DND-41 (cell line): ENCODE results near the gene TBCD.

ENCODE experiments used
- ATAC-seq: fragments of 200-7000 bp; cut with Tn5 transposase; 3 replicates; pipeline ENCODE4 v1.9.1; 2021; ENCODE audit warnings: low read depth; ENCODE audit not compliant: insufficient read depth
- DNase-seq: peaks from one replicate; pipeline ENCODE4 v3.0.0-alpha.2; 2020
- H2AFZ ChIP-seq: 2 replicates; pipeline ENCODE4 v1.6.0; 2012; ENCODE audit warnings: low read depth, low read length
- H3K27ac ChIP-seq: 2 replicates; pipeline ENCODE4 v1.5.1; 2012; ENCODE audit warnings: low read length, inconsistent platforms
- H3K27me3 ChIP-seq: fragments of 200-600 bp; sonication (generic); 2 replicates; pipeline ENCODE4 v1.6.0; 2012; ENCODE audit warnings: low read length, mild to moderate bottlenecking, inconsistent platforms; ENCODE audit not compliant: insufficient read depth, poor library complexity
- H3K36me3 ChIP-seq: 2 replicates; pipeline ENCODE4 v1.5.1; 2012; ENCODE audit warnings: low read length, inconsistent platforms; ENCODE audit not compliant: insufficient read depth
- H3K4me1 ChIP-seq: 2 replicates; pipeline ENCODE4 v1.5.1; 2012; ENCODE audit warnings: mild to moderate bottlenecking, low read length; ENCODE audit not compliant: insufficient read depth
- H3K4me2 ChIP-seq: 2 replicates; pipeline ENCODE4 v1.6.0; 2012; ENCODE audit warnings: mild to moderate bottlenecking, moderate library complexity, low read length, inconsistent platforms; ENCODE audit not compliant: insufficient read depth
- H3K4me3 ChIP-seq, 2 experiments: fragments of 200-600 bp in 1 of 2; shearing (Covaris generic) in 1 of 2; 2 replicates each; pipeline ENCODE4 v1.5.1; 2012 to 2016; ENCODE audit warnings: inconsistent platforms in 2 of 2, low read length in 2 of 2, mild to moderate bottlenecking in 2 of 2, low read depth in 1 of 2, moderate library complexity in 1 of 2
- H3K79me2 ChIP-seq: 2 replicates; pipeline ENCODE4 v1.6.0; 2012; ENCODE audit warnings: low read length, inconsistent platforms; ENCODE audit not compliant: insufficient read depth
- H3K9ac ChIP-seq: 2 replicates; pipeline ENCODE4 v1.6.0; 2012; ENCODE audit warnings: low read depth, mild to moderate bottlenecking, inconsistent platforms, low read length, moderate library complexity
- H3K9me3 ChIP-seq: 2 replicates; pipeline ENCODE4 v1.5.1; 2012; ENCODE audit warnings: low read length, moderate library complexity, mild to moderate bottlenecking, inconsistent platforms; ENCODE audit not compliant: insufficient read depth, severe bottlenecking
- H4K20me1 ChIP-seq: 2 replicates; pipeline ENCODE4 v1.6.0; 2012; ENCODE audit warnings: low read length; ENCODE audit not compliant: insufficient read depth
- CTCF ChIP-seq: IDR thresholded peaks from 2 replicates; pipeline ENCODE4 v1.5.1; 2012; ENCODE audit warnings: borderline replicate concordance, low read length, moderate library complexity, mild to moderate bottlenecking; ENCODE audit not compliant: poor library complexity, severe bottlenecking; ENCODE audit errors: extremely low read depth
- EZH2 ChIP-seq: IDR thresholded peaks from 3 replicates; pipeline ENCODE4 v1.6.1; 2012; ENCODE audit warnings: borderline replicate concordance, low read depth, mild to moderate bottlenecking, moderate library complexity, low read length, inconsistent platforms; ENCODE audit not compliant: severe bottlenecking

Gene TBCD

GRCh38 chr17:82831041-82831817 is 79.4 kb downstream of the TBCD start:
- no peaks in the 10 kb centered on the region for H3K27me3 ChIP-seq
- DNase-seq, result no peak
- peak overlapping the region; percentile 11 for H3K27ac ChIP-seq
- no peak overlapping the region for H3K9ac ChIP-seq
- no peak overlapping the region for H3K4me2 ChIP-seq
- no peak overlapping the region for H3K4me3 ChIP-seq
- H3K4me1 ChIP-seq, result no peaks in the 10 kb centered on the region
- H2AFZ ChIP-seq, result no peak overlapping the region
- H3K36me3 ChIP-seq, result peaks cover 59% of the 10 kb centered on the region
- H3K9me3 ChIP-seq, result no peaks in the 10 kb centered on the region
- peaks cover 4% of the 10 kb centered on the region; the same call in 1 of the 2 replicates for H4K20me1 ChIP-seq
- TF ChIP-seq CTCF (peak; percentile 3), EZH2 (no peak)
- H3K79me2 ChIP-seq, result peaks cover 22% of the 10 kb centered on the region; the same call in 1 of the 2 replicates
- ATAC-seq, result no peak

- H2AFZ ChIP-seq, result no peak overlapping the region
- no peaks in the 10 kb centered on the region for H3K9me3 ChIP-seq
- peaks cover 4% of the 10 kb centered on the region; the same call in 1 of the 2 replicates for H4K20me1 ChIP-seq
- no peak for DNase-seq
- H3K9ac ChIP-seq, result no peak overlapping the region
- H3K27ac ChIP-seq, result peak overlapping the region; percentile 11; the same call in 1 of the 2 replicates
- no peak overlapping the region for H3K4me2 ChIP-seq
- H3K27me3 ChIP-seq, result no peaks in the 10 kb centered on the region
- H3K36me3 ChIP-seq, result peaks cover 63% of the 10 kb centered on the region
- peaks cover 22% of the 10 kb centered on the region; the same call in 1 of the 2 replicates for H3K79me2 ChIP-seq
- TF ChIP-seq CTCF, result no peak
- no peak for TF ChIP-seq EZH2
- no peak overlapping the region for H3K4me3 ChIP-seq
- no peaks in the 10 kb centered on the region for H3K4me1 ChIP-seq
- no peak for ATAC-seq
Measured at GRCh38 chr17:82831818-82832200, 79.9 kb downstream of the TBCD start.

- H3K36me3 ChIP-seq, result peaks cover 61% of the 10 kb centered on the region
Measured at GRCh38 chr17:82832411-82832810, 80.5 kb downstream of the TBCD start.

More at GRCh38 chr17:82832411-82832810, 80.5 kb downstream of the TBCD start:
- DNase-seq, result peak; percentile 29
- no peak overlapping the region; the same call in 1 of the 2 replicates for H3K27ac ChIP-seq
- H3K9me3 ChIP-seq, result no peaks in the 10 kb centered on the region
- no peaks in the 10 kb centered on the region for H3K4me1 ChIP-seq
- peak; percentile 53; the same call in 2 of the 3 replicates for ATAC-seq
- peaks cover 21% of the 10 kb centered on the region; the same call in 1 of the 2 replicates for H3K79me2 ChIP-seq
- H2AFZ ChIP-seq, result no peak overlapping the region
- TF ChIP-seq EZH2, result no peak
- no peak for TF ChIP-seq CTCF
- no peak overlapping the region for H3K9ac ChIP-seq
- H3K4me3 ChIP-seq, result no peak overlapping the region
- no peak overlapping the region for H3K4me2 ChIP-seq
- no peaks in the 10 kb centered on the region for H3K27me3 ChIP-seq
- H4K20me1 ChIP-seq, result peaks cover 4% of the 10 kb centered on the region; the same call in 1 of the 2 replicates
